Left ventricle myocardium inferior (tissue), 1 donor: Measurements from ENCODE around the gene AP2A2. TPM values are rescaled to one million over a fixed set of nuclear protein-coding genes. Genes with fewer than 3 reads are reported as not detected.

ENCODE experiments used
- DNase-seq: peaks from one replicate; pipeline ENCODE4 v3.0.0-alpha.2; 2020
- H3K27ac ChIP-seq: fragments of 200-600 bp; replicated peaks from 2 replicates; pipeline ENCODE4 v1.8.0; 2021
- H3K27me3 ChIP-seq: fragments of 200-600 bp; 2 replicates; pipeline ENCODE4 v1.8.0; 2021; ENCODE audit warnings: low read depth
- H3K36me3 ChIP-seq: fragments of 200-600 bp; 2 replicates; pipeline ENCODE4 v1.8.0; 2021
- H3K4me1 ChIP-seq: fragments of 200-600 bp; 2 replicates; pipeline ENCODE4 v1.8.0; 2021
- H3K4me3 ChIP-seq: fragments of 200-600 bp; 2 replicates; pipeline ENCODE4 v1.8.0; 2021; ENCODE audit warnings: mild to moderate bottlenecking, moderate library complexity
- H3K9me3 ChIP-seq: fragments of 200-600 bp; replicated peaks from 2 replicates; pipeline ENCODE4 v1.8.0; 2021
- intact Hi-C: fragments of 100-400 bp; cut with micrococcal nuclease; formaldehyde crosslinking; loops from one replicate; pipeline ENCODE4 v1.11.0; 2022
- total RNA-seq: library from RNA; stranded (reverse); fragmentation: NEBNext Ultra II Directional; extraction: Animal tissue kit (Norgen Biotek cat#: 25700); gene quantifications from one replicate; pipeline ENCODE4 v1.2.1, GENCODE V29; 2021
- TF ChIP-seq, protein P1 (sequence below): fragments of 200-600 bp; IDR thresholded peaks from 2 replicates; pipeline ENCODE4 v1.8.0; 2021; ENCODE audit warnings: antibody characterized with exemption, mild to moderate bottlenecking, borderline replicate concordance
- donor health status: DM: no; HTN: yes; CAD: no; lungs with severe emphysema.

The AP2A2 gene
- total RNA-seq, 1 donor from 2014 or later: 41.4 TPM

DNA sequence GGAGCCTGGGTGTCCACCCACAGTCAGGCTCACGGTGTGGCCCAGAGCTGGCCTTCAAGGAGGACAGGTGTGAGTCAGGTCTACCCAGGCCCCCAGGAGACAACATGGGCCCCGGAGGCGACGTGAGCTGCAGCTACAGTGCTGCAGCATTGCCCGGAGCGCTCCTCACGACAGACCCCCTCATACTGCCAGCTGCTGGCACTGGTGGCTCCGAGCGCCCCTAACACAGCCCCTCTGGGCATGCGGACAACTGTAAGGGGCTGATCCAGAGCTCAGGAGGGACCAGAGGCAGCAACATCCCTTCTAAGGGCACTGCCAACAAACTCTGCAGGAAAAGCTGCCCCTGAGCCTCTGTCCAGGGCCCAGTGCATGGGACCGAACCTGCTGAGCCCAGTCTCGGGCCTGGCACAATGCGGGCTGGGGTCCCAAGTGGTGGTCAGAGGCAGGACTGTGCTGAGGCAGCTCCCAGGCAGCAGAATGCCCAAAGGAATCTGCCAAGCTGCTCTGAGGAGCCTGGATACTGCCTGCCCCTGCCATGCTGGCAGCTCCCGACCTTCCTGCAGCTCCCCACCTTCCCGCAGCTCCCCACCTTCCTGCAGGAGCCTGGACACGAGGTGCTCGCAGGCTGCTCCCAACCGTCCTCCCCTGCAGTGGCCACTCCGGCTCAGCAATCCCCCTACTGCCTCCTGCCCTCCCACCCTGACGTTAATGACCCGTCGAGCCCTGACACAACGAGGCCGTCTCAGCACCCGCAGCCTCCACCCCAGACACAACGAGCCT lies 30.1 kb upstream of the AP2A2 start:
- intact Hi-C loops: no loop called here

GRCh38 chr11:897253-898142 lies 28.2 kb upstream of the AP2A2 start:
- Histone ChIP-seq H3K4me3 (no peak overlapping the region), H3K4me1 (no peaks in the 10 kb centered on the region), H3K9me3 (no peaks in the 10 kb centered on the region), H3K36me3 (peaks cover 40% of the 10 kb centered on the region), H3K27me3 (no peaks in the 10 kb centered on the region), H3K27ac (no peak overlapping the region)
- TF ChIP-seq, protein P1, sequence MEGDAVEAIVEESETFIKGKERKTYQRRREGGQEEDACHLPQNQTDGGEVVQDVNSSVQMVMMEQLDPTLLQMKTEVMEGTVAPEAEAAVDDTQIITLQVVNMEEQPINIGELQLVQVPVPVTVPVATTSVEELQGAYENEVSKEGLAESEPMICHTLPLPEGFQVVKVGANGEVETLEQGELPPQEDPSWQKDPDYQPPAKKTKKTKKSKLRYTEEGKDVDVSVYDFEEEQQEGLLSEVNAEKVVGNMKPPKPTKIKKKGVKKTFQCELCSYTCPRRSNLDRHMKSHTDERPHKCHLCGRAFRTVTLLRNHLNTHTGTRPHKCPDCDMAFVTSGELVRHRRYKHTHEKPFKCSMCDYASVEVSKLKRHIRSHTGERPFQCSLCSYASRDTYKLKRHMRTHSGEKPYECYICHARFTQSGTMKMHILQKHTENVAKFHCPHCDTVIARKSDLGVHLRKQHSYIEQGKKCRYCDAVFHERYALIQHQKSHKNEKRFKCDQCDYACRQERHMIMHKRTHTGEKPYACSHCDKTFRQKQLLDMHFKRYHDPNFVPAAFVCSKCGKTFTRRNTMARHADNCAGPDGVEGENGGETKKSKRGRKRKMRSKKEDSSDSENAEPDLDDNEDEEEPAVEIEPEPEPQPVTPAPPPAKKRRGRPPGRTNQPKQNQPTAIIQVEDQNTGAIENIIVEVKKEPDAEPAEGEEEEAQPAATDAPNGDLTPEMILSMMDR: no peak
- intact Hi-C loops: no loop called here
- no peak for DNase-seq

More for the DNA sequence above, 30.1 kb upstream of the AP2A2 start:
- no peak for DNase-seq
- TF ChIP-seq, protein P1: no peak
- no peak overlapping the region for H3K27ac ChIP-seq
- H3K9me3 ChIP-seq: no peaks in the 10 kb centered on the region
- no peak overlapping the region for H3K4me3 ChIP-seq
- no peaks in the 10 kb centered on the region for H3K27me3 ChIP-seq
- H3K36me3 ChIP-seq: peaks cover 21% of the 10 kb centered on the region
- H3K4me1 ChIP-seq: no peaks in the 10 kb centered on the region

DNA sequence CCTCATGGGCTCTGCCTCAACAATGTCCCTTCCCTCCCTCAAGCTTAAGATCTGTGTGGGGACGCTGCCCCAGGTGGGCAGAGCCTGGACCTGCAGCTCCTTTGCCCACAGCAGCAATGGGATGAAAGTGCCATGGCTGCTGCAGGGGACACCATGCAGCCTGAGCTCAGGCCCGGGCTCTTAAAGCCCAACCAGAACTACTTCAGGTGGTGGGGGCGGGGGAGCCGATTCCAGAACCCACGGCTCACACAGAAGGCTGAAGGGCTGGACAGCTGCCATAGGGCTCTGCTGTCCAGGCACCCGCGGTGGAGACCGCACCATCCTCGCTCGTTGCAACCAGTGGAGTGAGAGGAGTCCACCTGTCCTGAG lies 27.5 kb upstream of the AP2A2 start:
- Histone ChIP-seq H3K36me3 (peaks cover 47% of the 10 kb centered on the region), H3K4me3 (no peak overlapping the region), H3K27ac (no peak overlapping the region), H3K4me1 (no peaks in the 10 kb centered on the region), H3K27me3 (no peaks in the 10 kb centered on the region), H3K9me3 (no peaks in the 10 kb centered on the region)
- TF ChIP-seq, protein P1: peak; percentile 18
- no peak for DNase-seq
- intact Hi-C loops: no loop called here

DNA sequence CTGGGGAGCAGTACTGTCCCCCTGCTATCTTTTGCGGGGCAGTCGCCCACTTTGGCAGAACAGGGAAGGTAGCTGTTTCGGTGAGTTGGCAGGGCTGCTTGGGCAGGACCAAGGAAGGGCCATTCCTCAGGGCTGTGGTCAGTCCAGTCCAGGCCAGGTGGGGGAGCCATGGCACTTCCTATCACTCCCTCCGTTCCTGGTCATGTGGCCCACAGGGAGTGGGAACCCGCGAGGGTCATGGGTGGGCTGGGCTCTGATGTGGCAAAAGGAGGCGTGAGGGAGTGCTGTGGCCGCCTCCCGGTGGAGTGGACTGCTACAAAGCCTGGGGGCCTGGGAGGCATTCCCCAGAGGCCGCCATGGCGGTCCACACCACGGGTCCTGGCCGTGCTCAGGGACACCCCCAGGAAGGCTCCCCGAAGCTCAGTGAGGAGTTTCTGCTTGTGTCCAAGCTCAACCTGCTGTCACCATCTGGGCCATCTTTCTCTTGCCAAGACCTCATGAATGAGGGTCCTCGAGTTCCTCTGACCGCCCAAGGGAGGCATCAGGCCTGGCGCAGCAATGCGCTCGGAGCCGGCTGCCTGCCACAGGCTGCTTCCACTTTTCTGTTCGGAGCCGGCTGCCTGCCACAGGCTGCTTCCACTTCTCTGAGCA lies 27.0 kb upstream of the AP2A2 start:
- no peak overlapping the region for H3K27ac ChIP-seq
- H3K4me1 ChIP-seq: no peaks in the 10 kb centered on the region
- TF ChIP-seq, protein P1: peak; percentile 11
- H3K9me3 ChIP-seq: no peaks in the 10 kb centered on the region
- intact Hi-C loops: no loop called here
- H3K4me3 ChIP-seq: no peak overlapping the region
- no peaks in the 10 kb centered on the region for H3K27me3 ChIP-seq
- no peak for DNase-seq
- peaks cover 52% of the 10 kb centered on the region for H3K36me3 ChIP-seq

GRCh38 chr11:899724-900123 lies 25.9 kb upstream of the AP2A2 start:
- Histone ChIP-seq H3K4me3 (no peak overlapping the region), H3K36me3 (peaks cover 63% of the 10 kb centered on the region), H3K27me3 (no peaks in the 10 kb centered on the region), H3K27ac (no peak overlapping the region), H3K4me1 (no peaks in the 10 kb centered on the region), H3K9me3 (no peaks in the 10 kb centered on the region)
- TF ChIP-seq, protein P1: no peak
- no peak for DNase-seq
- intact Hi-C loops: no loop called here
